Stimulated activated CD8-positive, alpha-beta memory T cell treated with anti-CD3 and anti-CD28 coated beads, Interleukin-7, amount 100 ng/mL, for 24 hours (primary cell): ENCODE data around the gene SPSB4.

Experiments used
- DNase-seq: peaks from one replicate; pipeline ENCODE4 v3.0.0-alpha.2; 2020; ENCODE audit warnings: low read depth

The SPSB4 gene

GRCh38 chr3:141055136-141055535, 4.0 kb downstream of the SPSB4 start:
- no peak for DNase-seq

GRCh38 chr3:141055536-141056445, 4.6 kb downstream of the SPSB4 start:
- no peak for DNase-seq

GRCh38 chr3:141056751-141057171, 5.6 kb downstream of the SPSB4 start:
- no peak for DNase-seq

- DNase-seq = no peak
Observed at GRCh38 chr3:141057436-141057835, 6.3 kb downstream of the SPSB4 start.

- no peak for DNase-seq
Observed at GRCh38 chr3:141057946-141058800, 7.0 kb downstream of the SPSB4 start.

GRCh38 chr3:141058996-141059395, 7.8 kb downstream of the SPSB4 start:
- no peak for DNase-seq

GRCh38 chr3:141059816-141060215, 8.7 kb downstream of the SPSB4 start:
- DNase-seq = no peak

GRCh38 chr3:141060327-141060726, 9.2 kb downstream of the SPSB4 start:
- DNase-seq = no peak

GRCh38 chr3:141063831-141064230, 12.7 kb downstream of the SPSB4 start:
- no peak for DNase-seq

GRCh38 chr3:141064255-141064926, 13.2 kb downstream of the SPSB4 start:
- DNase-seq = no peak

GRCh38 chr3:141065258-141065657, 14.1 kb downstream of the SPSB4 start:
- no peak for DNase-seq

GRCh38 chr3:141065841-141066805, 15.0 kb downstream of the SPSB4 start:
- DNase-seq = no peak

- no peak for DNase-seq
Observed at GRCh38 chr3:141067206-141067974, 16.2 kb downstream of the SPSB4 start.

- DNase-seq = no peak
Observed at GRCh38 chr3:141070229-141070628, 19.1 kb downstream of the SPSB4 start.

GRCh38 chr3:141070727-141071357, 19.7 kb downstream of the SPSB4 start:
- DNase-seq = no peak

GRCh38 chr3:141071681-141072260, 20.6 kb downstream of the SPSB4 start:
- DNase-seq = no peak

GRCh38 chr3:141072950-141073349, 21.8 kb downstream of the SPSB4 start:
- DNase-seq = no peak

- DNase-seq = no peak
Observed at GRCh38 chr3:141073580-141073979, 22.4 kb downstream of the SPSB4 start.

GRCh38 chr3:141074529-141074928, 23.4 kb downstream of the SPSB4 start:
- no peak for DNase-seq
